ENCODE measurements around the gene NBL1.

- TF ChIP-seq POLR2AphosphoS5 (IDR thresholded peaks at IDR 0.05) (no peak), CTCF (IDR thresholded peaks at IDR 0.05) (no peak), EP300 (IDR thresholded peaks at IDR 0.05) (no peak), POLR2A (IDR thresholded peaks at IDR 0.05) (no peak)
Observed at GRCh38 chr1:19636065-19636464, 8.0 kb upstream of the NBL1 start.
